Esophagus squamous epithelium (tissue), 4 donors: ENCODE data around the gene MCIDAS.

Source experiments
- CTCF ChIP-seq, 6 experiments: fragments of 450-650 bp in 4 of 6; fragments of 200-600 bp in 2 of 6; sonication (generic) in 2 of 6; IDR thresholded peaks; one replicate each; pipeline ENCODE4 v1.5.1; 2016 to 2019; ENCODE audit warnings: antibody characterized with exemption in 6 of 6, mild to moderate bottlenecking in 4 of 6, moderate library complexity in 4 of 6
- POLR2A ChIP-seq, 4 donors: fragments of 450-650 bp; IDR thresholded peaks; one replicate each; pipeline ENCODE4 v1.6.1; 2017; ENCODE audit warnings: antibody characterized with exemption in 4 of 4, mild to moderate bottlenecking in 4 of 4, moderate library complexity in 3 of 4

DNA sequence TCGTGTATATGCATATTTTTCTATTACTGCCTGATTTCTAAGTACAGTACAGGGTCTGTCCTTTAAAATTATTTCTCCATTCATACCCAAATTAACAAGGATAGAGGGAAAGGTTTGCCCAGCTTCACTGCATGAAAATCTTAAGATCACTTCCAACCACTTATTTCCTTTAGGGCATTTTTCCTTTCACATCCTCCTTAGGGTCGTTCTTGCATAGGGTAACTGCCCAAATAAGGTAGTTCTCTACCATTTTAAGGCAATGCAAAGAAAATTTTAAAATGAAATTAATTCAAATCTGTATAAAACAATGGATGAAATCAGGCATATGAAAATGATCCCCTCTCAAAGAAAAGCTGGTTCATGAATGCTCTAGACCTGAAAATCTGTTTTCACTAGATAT is 50.0 kb downstream of the MCIDAS start:
- TF ChIP-seq CTCF (IDR thresholded peaks at IDR 0.05), result no peak
- TF ChIP-seq POLR2A (IDR thresholded peaks at IDR 0.05), result no peak
